Ovary (tissue), 9 donors: ENCODE measurements around the gene VPS18. TPM values are rescaled to one million over a fixed set of nuclear protein-coding genes. Genes with fewer than 3 reads are reported as not detected.
"Not testable (repeated sequence)": the region's sequence is repeated elsewhere in the genome, so short reads cannot be mapped to it uniquely, and the experiment has no call there.

Experiments
- DNase-seq, 5 donors: peaks; one replicate each; pipeline ENCODE4 v3.0.0-alpha.2; 2019 to 2020
- H3K27ac ChIP-seq, 2 donors: fragments of 200-600 bp; one replicate each; pipeline versions ENCODE4 v1.5.1 to v1.8.0; 2019 to 2022
- H3K27me3 ChIP-seq: fragments of 200-600 bp; one replicate; pipeline ENCODE4 v1.8.0; 2022
- H3K36me3 ChIP-seq: fragments of 200-600 bp; sonication (generic); one replicate; pipeline ENCODE4 v1.5.1; 2019
- H3K4me1 ChIP-seq: one replicate; pipeline ENCODE4 v1.8.1; 2013; ENCODE audit warnings: mild to moderate bottlenecking, moderate library complexity; ENCODE audit not compliant: insufficient read depth
- H3K4me3 ChIP-seq: fragments of 200-600 bp; sonication (generic); one replicate; pipeline ENCODE4 v1.5.1; 2017
- H3K9me3 ChIP-seq, 2 donors: fragments of 200-600 bp in 1 of 2; sonication (generic) in 1 of 2; one replicate each; pipeline versions ENCODE4 v1.5.1 to v1.8.1; 2013 to 2019; ENCODE audit warnings: mild to moderate bottlenecking in 1 of 2, moderate library complexity in 1 of 2
- CTCF ChIP-seq, 3 donors: fragments of 450-650 bp in 2 of 3; fragments of 200-600 bp in 1 of 3; IDR thresholded peaks; one replicate each; pipeline versions ENCODE4 v1.5.1 to v1.8.0; 2016 to 2022; ENCODE audit warnings: antibody characterized with exemption in 3 of 3, mild to moderate bottlenecking in 1 of 3
- EP300 ChIP-seq: sonication (generic); formaldehyde crosslinking; IDR thresholded peaks from one replicate; pipeline ENCODE4 v1.6.1; 2017; ENCODE audit warnings: antibody characterized with exemption
- POLR2A ChIP-seq: fragments of 450-650 bp; IDR thresholded peaks from one replicate; pipeline ENCODE4 v1.6.1; 2017; ENCODE audit warnings: antibody characterized with exemption, mild to moderate bottlenecking, moderate library complexity
- WGBS, 3 donors: extraction: QIAGEN DNeasy Blood & Tissue Kit in 1 of 3; methylation state at CpG; one replicate each; pipeline versions ENCODE4 v1.1.5 to v1.1.7; 2013 to 2017; 5-methylcytosine and 5-hydroxymethylcytosine counted together
- intact Hi-C, 4 donors: fragments of 100-400 bp; cut with DNase I; formaldehyde crosslinking; loops; one replicate each; pipeline versions ENCODE4 v1.11.0 to v1.15.1; 2022 to 2023
- polyA plus RNA-seq, 2 donors: library from polyadenylated mRNA; stranded (reverse); fragments of 200-250 nt in 1 of 2; fragments of 350-450 nt in 1 of 2; fragmentation: Illumina TruSeq in 1 of 2; extraction: RNeasy Lipid Tissue Mini Kit (QIAGEN cat#74804) in 1 of 2; gene quantifications; one replicate each; pipeline ENCODE4 v1.2.3, GENCODE V29; 2013 to 2014
- total RNA-seq, 7 donors: library from RNA; depleted of rRNA in 2 of 7; stranded (reverse); fragments of >200 nt in 2 of 7; fragmentation: NEBNext Ultra II Directional in 3 of 7; extraction: Animal tissue kit (Norgen Biotek cat#: 25700) in 3 of 7; gene quantifications; one replicate each; pipeline versions ENCODE4 v1.1.0 to v1.2.4, GENCODE V29; 2016 to 2023
- donor health status: DM: no; HTN: no; CAD: no; lungs with moderate emphysema.
- donor health status: DM: no; HTN: no; CAD: no.
- donor health status: Bipolar disorder and iron deficiency.
- donor health status: DM: yes; HTN: yes; CAD: no.
- donor health status: DM: no; HTN: no; CAD: no.
- donor health status: DM: yes; HTN: yes; CAD: no.

The VPS18 gene
- total and polyA plus RNA-seq, 9 donors, result 8.0 to 26.3 (median 21.1) TPM

- no peaks in the 10 kb centered on the region for H3K27me3 ChIP-seq
- no peak overlapping the region for H3K27ac ChIP-seq
- no peak overlapping the region for H3K4me3 ChIP-seq
- TF ChIP-seq EP300, result no peak
- peak; percentile 78 to 82 (median 82) for TF ChIP-seq CTCF (IDR thresholded peaks at IDR 0.05)
- H3K9me3 ChIP-seq, result no peaks in the 10 kb centered on the region
- no peaks in the 10 kb centered on the region for H3K36me3 ChIP-seq
- DNase-seq, result peak; percentile 46 to 79 (median 66)
- WGBS, 3 donors, result 15 to 19% (median 15%) methylated on average over 15 of the region's 15 CpGs
- no peaks in the 10 kb centered on the region for H3K4me1 ChIP-seq
- intact Hi-C loops, result loop anchor here in 2 of 4 donors (5.0 to 10.0 kb wide), 3 partner anchors 35 to 330 kb away; partner anchors contain the start of gene VPS18 (in 1 of the 2)
Observed at GRCh38 chr15:40857601-40858341, 36.5 kb upstream of the VPS18 start.

GRCh38 chr15:40858706-40859105, 35.5 kb upstream of the VPS18 start:
- no peaks in the 10 kb centered on the region for H3K4me1 ChIP-seq
- no peaks in the 10 kb centered on the region for H3K9me3 ChIP-seq
- no peaks in the 10 kb centered on the region for H3K36me3 ChIP-seq
- no peak overlapping the region for H3K4me3 ChIP-seq
- DNase-seq, result no peak
- intact Hi-C loops, result loop anchor here in 2 of 4 donors (5.0 to 10.0 kb wide), 3 partner anchors 34 to 329 kb away; partner anchors contain the start of gene VPS18 (in 1 of the 2)
- no peak overlapping the region for H3K27ac ChIP-seq
- 42 to 54% (median 43%) methylated on average over 10 of the region's 10 CpGs for WGBS, 3 donors
- H3K27me3 ChIP-seq, result no peaks in the 10 kb centered on the region
- TF ChIP-seq EP300, result no peak
- no peak for TF ChIP-seq POLR2A
- no peak for TF ChIP-seq CTCF (IDR thresholded peaks at IDR 0.05)

GRCh38 chr15:40859206-40859851, 34.9 kb upstream of the VPS18 start:
- WGBS, 3 donors, result 44 to 53% (median 45%) methylated on average over 18 of the region's 18 CpGs
- Histone ChIP-seq H3K27me3 (no peaks in the 10 kb centered on the region), H3K9me3 (no peaks in the 10 kb centered on the region), H3K36me3 (no peaks in the 10 kb centered on the region), H3K27ac (no peak overlapping the region), H3K4me3 (no peak overlapping the region), H3K4me1 (no peaks in the 10 kb centered on the region)
- intact Hi-C loops, result loop anchor here in 2 of 4 donors (5.0 to 10.0 kb wide), 3 partner anchors 33 to 328 kb away; partner anchors contain the start of gene VPS18 (in 1 of the 2)
- DNase-seq, result peak; percentile 33 to 70 (median 65)
- TF ChIP-seq POLR2A (no peak), EP300 (no peak), CTCF (IDR thresholded peaks at IDR 0.05) (peak in 1 of 3 donors; percentile 23)

GRCh38 chr15:40861147-40861546, 33.1 kb upstream of the VPS18 start:
- DNase-seq, H3K36me3 ChIP-seq, intact Hi-C loops, H3K4me1 ChIP-seq, H3K27me3 ChIP-seq, H3K27ac ChIP-seq, H3K9me3 ChIP-seq, H3K4me3 ChIP-seq: not testable (repeated sequence)
- 65 to 71% (median 70%) methylated on average over 4 of the region's 4 CpGs for WGBS, 3 donors
